ENCODE measurements around the gene SUFU. TPM values are rescaled to one million over a fixed set of nuclear protein-coding genes. Genes with fewer than 3 reads are reported as not detected.

The SUFU gene
- total and polyA plus RNA-seq, 2 donors from 2014 or later: 6.5 to 18.9 TPM

- FAIRE-seq: no peak
- DNase-seq: no peak
These were observed 93.6 kb downstream of the SUFU start for GRCh38 chr10:102597131-102597991.

GRCh38 chr10:102598243-102598642 lies 94.5 kb downstream of the SUFU start:
- Histone ChIP-seq H3K4me1 (ENCODE audit: control insufficient read depth in 2 of 3, insufficient read depth in 2 of 3, low read depth in 1 of 3, low read length in 3 of 3) (peaks cover 0 to 16% (median 12%) of the 10 kb centered on the region in 3 donors), H3K9me3 (ENCODE audit: control insufficient read depth in 2 of 3, insufficient read depth in 1 of 3, low read length in 3 of 3) (no peaks in the 10 kb centered on the region), H3K27me3 (ENCODE audit: control insufficient read depth, insufficient read depth, low read length) (no peaks in the 10 kb centered on the region), H3K9ac (ENCODE audit: low read length in 3 of 3) (no peak overlapping the region), H3K36me3 (ENCODE audit: control insufficient read depth in 2 of 3, insufficient read depth in 3 of 3, low read length in 3 of 3) (peaks cover 0 to 31% (median 20%) of the 10 kb centered on the region in 3 donors), H3K27ac (ENCODE audit: low read depth in 2 of 2, low read length in 2 of 2) (no peak overlapping the region), H3K4me3 (ENCODE audit: low read length in 3 of 3) (no peak overlapping the region)
- TF ChIP-seq CTCF (IDR thresholded peaks at IDR 0.05; ENCODE audit: borderline replicate concordance, extremely low read depth, insufficient read depth): no peak
- DNase-seq (no peak), FAIRE-seq (no peak)
- intact Hi-C loops (cut with DNase I): no loop called here

More at GRCh38 chr10:102597131-102597991, 93.6 kb downstream of the SUFU start:
- Histone ChIP-seq H3K9ac (ENCODE audit: low read length in 3 of 3) (no peak overlapping the region), H3K27me3 (ENCODE audit: control insufficient read depth, insufficient read depth, low read length) (no peaks in the 10 kb centered on the region), H3K4me3 (ENCODE audit: low read length in 3 of 3) (no peak overlapping the region), H3K9me3 (ENCODE audit: control insufficient read depth in 2 of 3, insufficient read depth in 1 of 3, low read length in 3 of 3) (no peaks in the 10 kb centered on the region), H3K36me3 (ENCODE audit: control insufficient read depth in 2 of 3, insufficient read depth in 3 of 3, low read length in 3 of 3) (peaks cover 0 to 27% (median 18%) of the 10 kb centered on the region in 3 donors), H3K27ac (ENCODE audit: low read depth in 2 of 2, low read length in 2 of 2) (peak overlapping the region in 1 of 2 donors; percentile 1), H3K4me1 (ENCODE audit: control insufficient read depth in 2 of 3, insufficient read depth in 2 of 3, low read depth in 1 of 3, low read length in 3 of 3) (peaks cover 0 to 16% (median 12%) of the 10 kb centered on the region in 3 donors)
- TF ChIP-seq CTCF (IDR thresholded peaks at IDR 0.05; ENCODE audit: borderline replicate concordance, extremely low read depth, insufficient read depth): no peak
- intact Hi-C loops (cut with DNase I): no loop called here

- H3K27me3 ChIP-seq (ENCODE audit: control insufficient read depth, insufficient read depth, low read length): no peaks in the 10 kb centered on the region
- DNase-seq (peak in 2 of 5 donors; percentile 46 to 73), FAIRE-seq (no peak)
- H3K9ac ChIP-seq (ENCODE audit: low read length in 3 of 3): peak overlapping the region in 1 of 3 donors; percentile 5
- no peaks in the 10 kb centered on the region for H3K9me3 ChIP-seq (ENCODE audit: control insufficient read depth in 2 of 3, insufficient read depth in 1 of 3, low read length in 3 of 3)
- H3K4me1 ChIP-seq (ENCODE audit: control insufficient read depth in 2 of 3, insufficient read depth in 2 of 3, low read depth in 1 of 3, low read length in 3 of 3): peaks cover 0 to 16% (median 12%) of the 10 kb centered on the region in 3 donors
- peaks cover 0 to 36% (median 21%) of the 10 kb centered on the region in 3 donors for H3K36me3 ChIP-seq (ENCODE audit: control insufficient read depth in 2 of 3, insufficient read depth in 3 of 3, low read length in 3 of 3)
- TF ChIP-seq CTCF (IDR thresholded peaks at IDR 0.05; ENCODE audit: borderline replicate concordance, extremely low read depth, insufficient read depth): no peak
- H3K27ac ChIP-seq (ENCODE audit: low read depth in 2 of 2, low read length in 2 of 2): peak overlapping the region in 1 of 2 donors; percentile 44
- intact Hi-C loops (cut with DNase I): no loop called here
- no peak overlapping the region for H3K4me3 ChIP-seq (ENCODE audit: low read length in 3 of 3)
These were observed 96.0 kb downstream of the SUFU start for GRCh38 chr10:102599565-102600327.
